ENCODE data around the gene TMEM51. TPM values are rescaled to one million over a fixed set of nuclear protein-coding genes. Genes with fewer than 3 reads are reported as not detected.
"Not testable (repeated sequence)": the region's sequence is repeated elsewhere in the genome, so short reads cannot be mapped to it uniquely, and the experiment has no call there.

TMEM51 gene
- total RNA-seq, 1 experiment from 2014 or later: 21.4 TPM

DNA sequence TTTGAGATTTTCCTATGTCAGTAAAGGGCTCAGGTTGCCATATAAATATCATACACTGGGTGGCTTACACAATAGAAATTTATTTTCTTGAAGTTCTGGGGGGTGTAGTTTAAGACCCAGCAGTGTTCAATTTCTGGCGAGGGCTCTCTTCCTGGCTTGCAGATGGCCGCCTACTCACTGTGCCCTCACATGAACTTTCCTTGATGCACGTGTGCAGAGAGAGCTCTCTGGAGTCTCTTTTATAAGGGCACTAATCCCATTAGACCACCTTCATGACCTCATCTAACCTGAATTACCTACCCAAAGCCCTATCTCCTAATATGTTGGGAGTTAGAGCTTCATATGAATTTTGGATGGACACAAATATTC is 21.1 kb downstream of the TMEM51 start:
- Histone ChIP-seq H3K27me3 (no peaks in the 10 kb centered on the region), H3K4me1 (peaks cover 50% of the 10 kb centered on the region), H3K36me3 (no peaks in the 10 kb centered on the region), H3K9me3 (replicated peaks) (no peaks in the 10 kb centered on the region), H3K4me3 (no peak overlapping the region), H3K27ac (no peak overlapping the region)
- DNase-seq: no peak

DNA sequence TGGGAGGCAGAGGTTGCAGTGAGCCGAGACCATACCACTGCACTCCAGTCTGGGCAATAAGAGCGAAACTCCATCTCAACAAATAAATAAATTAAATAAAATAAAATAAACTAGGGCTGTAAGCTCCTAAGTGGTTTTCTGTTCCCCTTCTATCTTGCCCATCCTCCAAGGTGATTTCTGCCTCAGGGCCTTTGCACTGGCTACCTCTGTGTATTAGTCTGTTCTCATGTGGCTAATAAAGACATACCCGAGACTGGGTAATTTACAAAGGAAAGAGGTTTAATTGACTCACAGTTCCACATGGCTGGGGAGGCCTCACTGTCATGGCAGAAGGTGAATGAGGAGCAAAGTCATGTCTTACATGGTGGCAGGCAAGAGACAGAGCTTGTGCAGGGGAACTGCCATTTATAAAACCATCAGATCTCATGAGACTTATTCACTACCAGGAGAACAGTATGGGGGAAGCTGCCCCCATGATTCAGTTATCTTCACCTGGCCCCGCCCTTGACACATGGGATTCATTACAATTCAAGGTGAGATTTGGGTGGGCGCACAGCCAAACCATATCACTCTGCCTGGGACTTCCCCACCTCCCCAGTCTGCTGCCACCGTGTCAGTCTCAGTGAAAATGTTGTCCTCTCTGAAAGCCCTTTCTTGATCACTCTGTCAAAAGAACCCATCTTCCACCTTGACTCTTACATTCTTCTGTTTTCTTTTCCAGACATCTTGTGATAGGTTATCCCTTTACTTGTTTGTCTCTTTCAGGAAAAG is 22.0 kb downstream of the TMEM51 start:
- not testable (repeated sequence) for H3K4me3 ChIP-seq; DNase-seq; H3K9me3 ChIP-seq (replicated peaks); H3K27ac ChIP-seq; H3K27me3 ChIP-seq; H3K36me3 ChIP-seq
- H3K4me1 ChIP-seq: peaks cover 59% of the 10 kb centered on the region

DNA sequence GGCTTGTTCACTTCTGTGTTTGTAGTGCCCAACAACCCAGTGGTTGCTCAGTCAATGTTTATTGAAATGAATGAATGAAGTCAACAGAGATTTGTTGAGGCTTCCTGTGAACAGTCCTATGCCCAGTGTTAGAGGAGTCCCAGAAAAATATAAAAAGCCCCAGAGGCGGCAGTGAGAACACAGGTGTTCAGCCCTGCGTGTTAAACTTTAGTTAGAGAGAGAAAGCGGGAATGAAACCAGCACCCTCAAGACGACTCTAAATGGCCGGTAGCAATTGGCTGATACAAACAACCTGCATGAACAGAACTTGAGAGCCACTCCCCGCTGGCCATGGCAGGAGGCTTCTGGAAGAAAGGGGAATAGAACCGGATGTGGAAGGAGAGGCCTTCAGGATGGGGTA is 22.6 kb downstream of the TMEM51 start:
- H3K4me1 ChIP-seq: peaks cover 62% of the 10 kb centered on the region
- no peak for DNase-seq

DNA sequence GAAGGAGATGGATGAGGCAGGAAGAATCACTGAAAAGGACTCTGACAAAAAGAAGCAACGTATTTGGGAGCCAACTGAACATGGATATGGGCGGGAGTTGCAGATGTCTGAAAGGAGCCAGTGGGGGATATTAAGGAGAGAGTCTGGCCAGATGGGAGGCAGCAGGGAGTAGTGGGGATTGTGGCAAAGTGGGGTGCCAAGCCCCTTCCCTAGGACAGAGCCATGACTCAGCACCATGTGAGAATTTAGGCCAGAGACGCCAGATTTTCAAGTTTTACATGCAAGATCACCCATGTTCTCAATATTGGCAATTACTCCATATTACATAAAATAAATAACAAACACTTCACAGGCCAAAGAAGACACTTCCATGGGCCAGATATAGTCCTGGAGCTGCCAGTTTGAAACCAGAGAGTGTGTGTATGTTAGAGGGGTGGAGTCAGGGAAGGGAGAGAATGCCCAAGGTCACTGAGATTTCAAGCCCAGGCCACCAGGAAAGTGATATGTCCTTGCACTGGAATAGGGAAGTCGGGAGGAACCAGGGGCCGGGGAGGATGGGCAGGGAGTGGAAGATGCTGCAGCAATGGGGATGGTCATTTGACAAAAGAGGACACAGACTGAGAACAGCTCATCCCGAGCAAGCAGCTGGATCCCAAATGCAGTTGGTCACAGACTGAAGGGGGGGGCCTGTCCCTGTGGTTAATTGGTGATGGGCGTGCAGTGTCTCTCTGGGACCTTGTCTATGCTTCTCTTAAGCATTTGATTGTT is 23.5 kb downstream of the TMEM51 start:
- no peak for DNase-seq
- H3K36me3 ChIP-seq: no peaks in the 10 kb centered on the region
- H3K4me3 ChIP-seq: no peak overlapping the region
- peaks cover 62% of the 10 kb centered on the region for H3K4me1 ChIP-seq
- H3K27me3 ChIP-seq: no peaks in the 10 kb centered on the region
- no peak overlapping the region for H3K27ac ChIP-seq
- H3K9me3 ChIP-seq (replicated peaks): no peaks in the 10 kb centered on the region

More for the DNA sequence above, 22.6 kb downstream of the TMEM51 start:
- Histone ChIP-seq H3K27ac (no peak overlapping the region), H3K27me3 (no peaks in the 10 kb centered on the region), H3K9me3 (replicated peaks) (no peaks in the 10 kb centered on the region), H3K4me3 (no peak overlapping the region), H3K36me3 (no peaks in the 10 kb centered on the region)

DNA sequence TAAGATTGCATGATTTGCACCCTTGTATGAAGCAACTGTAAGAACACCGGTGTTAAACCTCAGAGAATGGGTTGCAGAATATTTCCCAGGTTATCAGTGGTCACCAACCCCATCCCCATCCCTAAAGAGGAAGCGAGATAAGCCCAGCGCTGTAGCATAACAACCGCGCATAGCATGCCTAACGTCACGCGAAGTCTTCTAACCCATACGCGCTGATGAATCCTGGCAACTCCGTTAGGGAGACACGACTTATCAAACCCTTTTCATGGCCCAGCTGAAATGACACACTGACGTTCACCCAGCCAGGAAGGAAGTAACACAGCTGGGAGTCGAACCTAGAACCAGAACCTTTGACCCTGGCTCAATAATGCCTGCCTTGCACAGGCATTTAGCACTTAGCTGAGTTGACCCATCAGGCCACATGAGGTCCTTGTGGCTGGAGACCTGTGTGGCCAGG is 24.2 kb downstream of the TMEM51 start:
- Histone ChIP-seq H3K9me3 (replicated peaks) (no peaks in the 10 kb centered on the region), H3K36me3 (no peaks in the 10 kb centered on the region), H3K4me1 (peaks cover 56% of the 10 kb centered on the region), H3K27ac (no peak overlapping the region), H3K4me3 (no peak overlapping the region), H3K27me3 (no peaks in the 10 kb centered on the region)
- no peak for DNase-seq

DNA sequence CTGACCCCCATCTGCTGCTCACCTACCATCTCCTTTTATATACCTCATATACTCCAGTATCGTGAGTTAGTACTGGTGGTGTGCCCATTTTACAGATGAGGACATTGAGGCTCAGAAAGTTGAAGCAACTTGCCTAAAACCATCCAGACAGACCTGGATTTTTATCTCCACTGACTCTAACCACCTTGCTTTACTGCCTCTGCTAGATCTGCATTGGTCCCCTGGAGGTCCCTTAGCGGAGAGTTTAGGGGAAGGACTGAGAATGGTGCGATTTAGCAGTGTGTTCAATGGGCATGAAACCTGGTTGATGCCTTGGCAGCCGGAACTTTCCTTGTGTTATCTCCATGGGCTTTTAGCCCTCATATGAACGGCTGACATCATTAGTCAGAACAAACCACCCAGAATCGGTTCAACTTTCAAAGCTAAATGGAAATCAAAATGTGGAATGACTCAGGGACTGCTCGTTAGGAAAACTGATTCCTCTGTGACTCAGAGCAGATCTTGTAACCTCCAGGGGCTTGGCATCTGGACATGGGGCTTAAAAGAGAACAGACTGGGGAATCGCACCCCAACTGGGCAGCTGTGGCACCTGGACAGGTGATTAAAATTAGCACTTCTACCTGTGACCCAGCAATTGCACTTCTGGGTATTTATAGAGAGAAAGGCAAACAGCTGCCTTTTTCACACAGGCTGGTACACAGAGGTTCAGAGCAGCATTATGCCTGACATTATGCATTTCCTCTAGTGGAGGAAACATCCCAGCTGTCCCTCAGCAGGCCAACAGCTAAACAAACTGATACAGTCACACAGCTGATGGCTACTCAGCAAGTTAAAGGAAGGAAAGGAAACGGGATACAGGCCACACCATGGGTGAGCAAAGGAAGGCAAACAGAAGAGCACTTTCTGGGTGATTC is 25.3 kb downstream of the TMEM51 start:
- H3K27ac ChIP-seq: peak overlapping the region; percentile 62

DNA sequence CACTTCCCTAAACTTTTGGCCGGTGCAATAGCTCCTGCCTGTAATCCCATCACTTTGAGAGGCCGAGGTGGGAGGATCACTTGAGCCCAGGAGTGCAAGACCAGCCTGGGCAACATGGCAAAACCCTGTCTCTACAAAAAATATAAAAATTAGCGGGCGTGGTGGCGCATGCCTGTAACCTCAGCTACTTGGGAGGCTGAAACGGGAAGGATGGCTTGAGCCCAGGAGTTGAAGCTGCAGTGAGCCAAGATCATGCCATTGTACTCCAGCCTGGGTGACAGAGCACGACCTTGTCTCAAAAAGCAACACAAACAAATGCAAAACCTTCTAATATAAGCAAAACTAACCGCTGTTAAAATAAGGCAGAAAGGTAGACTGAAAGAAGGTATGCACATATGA is 25.9 kb downstream of the TMEM51 start:
- Histone ChIP-seq H3K27ac (peak overlapping the region; percentile 62), H3K4me3 (no peak overlapping the region), H3K9me3 (replicated peaks) (no peaks in the 10 kb centered on the region), H3K4me1 (peaks cover 41% of the 10 kb centered on the region), H3K27me3 (no peaks in the 10 kb centered on the region), H3K36me3 (no peaks in the 10 kb centered on the region)
- no peak for DNase-seq

More for the DNA sequence above, 25.3 kb downstream of the TMEM51 start:
- Histone ChIP-seq H3K9me3 (replicated peaks) (no peaks in the 10 kb centered on the region), H3K27me3 (no peaks in the 10 kb centered on the region), H3K4me1 (peaks cover 48% of the 10 kb centered on the region), H3K36me3 (no peaks in the 10 kb centered on the region), H3K4me3 (no peak overlapping the region)
- peak; percentile 87 to 94 for DNase-seq

DNA sequence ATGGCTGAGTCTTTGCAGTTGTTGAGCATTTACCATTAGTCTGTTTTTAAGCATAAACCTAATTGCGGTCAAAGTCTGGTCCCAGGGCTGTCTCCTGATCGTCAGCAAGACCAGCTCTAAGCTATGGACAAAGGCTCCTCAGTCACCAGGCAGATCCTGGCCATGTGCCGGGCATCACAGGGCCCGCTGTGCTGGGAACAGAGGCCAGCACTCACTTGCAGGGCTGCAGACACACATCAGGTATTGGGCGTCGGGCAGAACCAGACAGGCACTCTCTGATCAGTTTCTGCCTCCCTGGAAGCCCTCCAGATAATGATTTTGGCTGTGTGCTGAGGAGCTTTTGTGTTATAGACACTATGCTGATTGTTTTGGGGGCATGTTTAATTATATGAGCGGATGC is 26.6 kb downstream of the TMEM51 start:
- Histone ChIP-seq H3K9me3 (replicated peaks) (no peaks in the 10 kb centered on the region), H3K27me3 (no peaks in the 10 kb centered on the region), H3K36me3 (no peaks in the 10 kb centered on the region), H3K4me1 (peaks cover 41% of the 10 kb centered on the region), H3K27ac (no peak overlapping the region), H3K4me3 (no peak overlapping the region)
- no peak for DNase-seq

DNA sequence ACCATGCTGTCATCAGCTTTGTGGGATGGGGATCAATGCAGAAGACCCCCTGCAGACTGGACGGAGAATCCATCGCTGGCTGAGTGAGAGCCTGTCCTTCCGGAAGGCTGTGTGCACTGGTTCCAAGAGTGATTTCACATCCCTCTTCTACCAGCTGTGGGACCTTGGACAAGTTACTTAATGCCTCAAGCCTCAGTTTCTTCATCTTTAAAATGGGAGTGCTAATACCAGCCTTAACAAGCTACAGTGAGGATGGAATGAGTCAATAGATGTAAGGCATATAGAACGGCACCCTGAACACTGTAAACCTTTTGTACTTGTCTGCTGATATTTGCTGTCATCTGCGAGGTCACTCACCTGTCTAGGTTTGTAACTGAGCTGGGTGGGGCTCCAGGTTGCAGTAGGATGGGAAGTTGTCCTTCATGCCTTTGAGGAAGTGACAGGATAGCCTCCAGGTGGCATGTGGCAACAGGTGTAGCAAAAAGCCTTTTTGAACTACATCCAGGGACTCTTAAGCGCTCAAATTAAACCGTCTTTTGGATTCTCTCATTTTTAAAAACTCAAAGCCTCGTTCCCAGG is 27.5 kb downstream of the TMEM51 start:
- no peaks in the 10 kb centered on the region for H3K27me3 ChIP-seq
- H3K4me1 ChIP-seq: peaks cover 49% of the 10 kb centered on the region
- no peak for DNase-seq

DNA sequence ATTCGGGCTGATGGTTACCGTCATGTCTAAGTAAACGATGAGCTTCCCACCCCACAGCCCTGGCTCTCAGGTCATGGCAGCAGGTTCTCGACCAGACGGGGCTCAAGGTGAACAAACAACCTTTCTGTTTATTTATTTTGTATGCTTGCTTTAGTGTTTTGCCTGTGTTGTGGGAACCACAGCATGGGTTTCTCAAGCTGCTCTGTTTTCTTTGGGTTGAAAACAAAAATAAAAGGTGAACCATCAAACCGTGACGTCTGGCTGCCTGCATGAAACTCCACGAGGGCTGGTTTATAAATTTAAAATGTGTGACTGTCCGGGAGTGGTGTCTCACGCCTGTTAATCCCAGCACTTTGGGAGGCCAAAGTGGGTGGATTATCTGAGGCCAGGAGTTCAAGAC is 28.0 kb downstream of the TMEM51 start:
- H3K4me1 ChIP-seq: peaks cover 54% of the 10 kb centered on the region

More for the DNA sequence above, 27.5 kb downstream of the TMEM51 start:
- no peaks in the 10 kb centered on the region for H3K9me3 ChIP-seq (replicated peaks)
- no peak overlapping the region for H3K27ac ChIP-seq
- no peak overlapping the region for H3K4me3 ChIP-seq
- no peaks in the 10 kb centered on the region for H3K36me3 ChIP-seq

DNA sequence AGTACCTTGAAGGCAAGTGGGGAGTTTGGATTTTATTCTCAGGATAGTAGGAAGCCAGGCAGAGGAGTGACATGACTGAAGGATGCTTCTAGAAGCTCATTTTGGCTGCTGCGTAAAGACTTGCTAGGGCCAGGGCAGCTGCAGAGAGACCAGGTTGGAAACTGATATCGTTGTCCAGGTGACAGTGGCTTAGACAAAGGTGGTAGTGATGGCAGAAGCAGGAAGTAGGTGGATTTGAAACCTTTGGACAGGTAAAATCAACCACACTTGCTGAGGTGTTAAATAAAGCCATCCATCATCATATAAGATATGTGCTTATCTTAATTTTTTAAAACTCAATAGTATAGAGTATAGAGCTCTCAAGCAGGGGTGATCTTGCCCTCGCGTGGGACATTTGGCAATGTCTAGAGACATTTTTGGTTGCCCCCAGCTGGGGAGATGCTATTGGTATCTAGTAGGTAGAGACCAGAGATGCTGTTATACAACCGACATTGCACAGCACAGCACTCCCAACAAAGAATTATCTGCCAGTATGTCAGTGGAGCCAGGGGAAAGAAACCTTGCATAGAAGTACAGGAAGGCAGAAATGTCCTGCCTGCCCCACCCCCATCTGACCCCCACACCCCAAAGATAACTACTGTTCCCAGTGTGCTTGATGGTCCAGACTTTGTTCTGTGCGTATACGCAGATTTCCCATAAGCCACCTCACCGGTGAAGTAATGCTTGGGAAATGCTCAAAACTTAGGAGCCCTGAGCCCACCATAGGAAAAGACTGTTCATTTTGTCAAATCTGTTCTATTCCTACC is 31.1 kb downstream of the TMEM51 start:
- H3K4me3 ChIP-seq: no peak overlapping the region
- H3K4me1 ChIP-seq: peaks cover 53% of the 10 kb centered on the region
- H3K27me3 ChIP-seq: no peaks in the 10 kb centered on the region
- DNase-seq: no peak
- no peaks in the 10 kb centered on the region for H3K36me3 ChIP-seq
- no peak overlapping the region for H3K27ac ChIP-seq
- no peaks in the 10 kb centered on the region for H3K9me3 ChIP-seq (replicated peaks)

More for the DNA sequence above, 28.0 kb downstream of the TMEM51 start:
- H3K27me3 ChIP-seq: no peaks in the 10 kb centered on the region
- H3K4me3 ChIP-seq: no peak overlapping the region
- H3K9me3 ChIP-seq (replicated peaks): no peaks in the 10 kb centered on the region
- no peak for DNase-seq
- H3K27ac ChIP-seq: no peak overlapping the region
- no peaks in the 10 kb centered on the region for H3K36me3 ChIP-seq

DNA sequence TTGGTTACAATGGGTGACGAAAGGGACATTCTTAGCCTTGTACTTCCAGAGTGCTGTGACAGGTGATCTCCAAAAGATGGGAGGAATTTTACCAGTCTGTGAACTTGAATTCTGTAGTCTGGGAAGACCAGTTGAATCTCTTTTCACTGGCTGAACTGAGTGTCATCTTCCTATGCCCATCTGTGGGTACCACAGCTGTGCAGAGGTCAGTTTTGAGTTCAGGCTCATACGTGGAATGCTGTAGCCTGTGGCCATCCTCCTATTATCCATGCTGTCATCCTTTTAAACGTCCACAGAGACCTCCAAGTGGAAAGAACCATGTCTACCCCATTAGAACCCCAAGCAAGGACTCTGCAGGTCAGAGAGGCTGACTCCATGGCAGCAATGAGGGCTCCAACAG is 32.1 kb downstream of the TMEM51 start:
- DNase-seq: peak; percentile 27 to 60
- Histone ChIP-seq H3K27me3 (no peaks in the 10 kb centered on the region), H3K9me3 (replicated peaks) (no peaks in the 10 kb centered on the region), H3K36me3 (no peaks in the 10 kb centered on the region), H3K27ac (peak overlapping the region; percentile 31; the same call in 1 of the 2 replicates), H3K4me1 (peaks cover 43% of the 10 kb centered on the region), H3K4me3 (no peak overlapping the region)

DNA sequence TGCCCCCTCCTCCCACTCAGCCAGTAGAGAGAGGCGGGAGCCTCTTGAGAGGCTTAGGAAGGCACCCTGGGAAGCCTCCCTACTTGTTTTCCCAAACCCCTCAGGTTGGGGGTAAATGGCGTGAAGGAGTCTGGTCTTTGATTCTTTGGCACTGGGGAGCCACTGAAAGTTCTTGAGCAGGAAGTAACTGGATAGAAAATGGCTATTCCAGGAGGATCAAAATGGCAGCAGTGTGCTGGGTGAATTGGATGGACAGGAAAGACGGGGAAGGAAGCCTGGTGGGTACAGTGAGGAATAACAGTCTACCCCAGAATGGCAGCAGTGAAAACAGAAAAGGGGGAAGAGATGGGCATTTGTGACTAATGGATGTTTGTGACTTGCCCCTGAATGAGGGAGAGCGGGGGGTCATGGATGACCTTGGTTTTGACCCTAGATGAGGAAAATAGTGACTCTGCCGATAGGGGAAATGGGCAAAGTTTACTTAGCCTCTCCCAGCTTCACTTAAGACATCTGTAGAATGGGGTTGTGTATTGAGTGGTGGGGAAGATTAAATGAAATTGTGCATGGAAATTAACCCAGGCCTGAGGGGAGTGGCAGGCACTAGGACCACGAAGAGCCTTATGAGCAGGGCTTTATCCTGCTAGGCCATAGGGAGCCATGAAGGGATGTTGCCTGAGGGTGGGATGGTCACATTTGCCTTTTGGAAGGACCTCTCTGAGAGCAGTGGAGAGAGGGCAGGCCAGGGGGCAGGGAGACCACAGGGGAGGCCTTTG is 32.7 kb downstream of the TMEM51 start:
- H3K9me3 ChIP-seq (replicated peaks): no peaks in the 10 kb centered on the region
- DNase-seq: no peak
- no peaks in the 10 kb centered on the region for H3K27me3 ChIP-seq
- H3K36me3 ChIP-seq: no peaks in the 10 kb centered on the region
- peaks cover 41% of the 10 kb centered on the region for H3K4me1 ChIP-seq
- H3K4me3 ChIP-seq: no peak overlapping the region
- peak overlapping the region; percentile 31 for H3K27ac ChIP-seq
